ENCODE measurements around the gene MYOZ2. TPM values are rescaled to one million over a fixed set of nuclear protein-coding genes. Genes with fewer than 3 reads are reported as not detected.

The MYOZ2 gene
- total RNA-seq, 1 donor from 2014 or later, result 0.12 TPM

GRCh38 chr4:119232286-119232685 lies 96.7 kb downstream of the MYOZ2 start:
- no peak overlapping the region for H3K4me3 Mint-ChIP-seq

GRCh38 chr4:119233191-119233590 lies 97.6 kb downstream of the MYOZ2 start:
- no peak for TF ChIP-seq CTCF (conservative IDR thresholded peaks at IDR 0.05)
- Mint-ChIP-seq H3K27ac (no peak overlapping the region), H3K9me3 (no peaks in the 10 kb centered on the region), H3K4me3 (no peak overlapping the region), H3K36me3 (peaks cover 14% of the 10 kb centered on the region), H3K27me3 (no peaks in the 10 kb centered on the region), H3K4me1 (ENCODE audit: unreplicated experiment) (no peaks in the 10 kb centered on the region)
- DNase-seq (ENCODE audit: extremely low spot score, unreplicated experiment), result no peak

More at GRCh38 chr4:119232286-119232685, 96.7 kb downstream of the MYOZ2 start:
- Mint-ChIP-seq H3K36me3 (peaks cover 12% of the 10 kb centered on the region), H3K27ac (no peak overlapping the region), H3K27me3 (no peaks in the 10 kb centered on the region), H3K4me1 (ENCODE audit: unreplicated experiment) (no peaks in the 10 kb centered on the region), H3K9me3 (no peaks in the 10 kb centered on the region)
- DNase-seq (ENCODE audit: extremely low spot score, unreplicated experiment), result no peak
- TF ChIP-seq CTCF (conservative IDR thresholded peaks at IDR 0.05), result no peak

- Mint-ChIP-seq H3K27me3 (no peaks in the 10 kb centered on the region), H3K4me1 (ENCODE audit: unreplicated experiment) (no peaks in the 10 kb centered on the region), H3K36me3 (peaks cover 16% of the 10 kb centered on the region), H3K27ac (peak overlapping the region; percentile 10), H3K9me3 (no peaks in the 10 kb centered on the region), H3K4me3 (no peak overlapping the region)
- no peak for DNase-seq (ENCODE audit: extremely low spot score, unreplicated experiment)
- TF ChIP-seq CTCF (conservative IDR thresholded peaks at IDR 0.05), result no peak
These were observed 98.1 kb downstream of the MYOZ2 start for GRCh38 chr4:119233750-119234149.

GRCh38 chr4:119237201-119237600 lies 101.6 kb downstream of the MYOZ2 start:
- Mint-ChIP-seq H3K9me3 (no peaks in the 10 kb centered on the region), H3K4me3 (no peak overlapping the region), H3K27me3 (no peaks in the 10 kb centered on the region), H3K27ac (no peak overlapping the region), H3K36me3 (peaks cover 15% of the 10 kb centered on the region), H3K4me1 (ENCODE audit: unreplicated experiment) (no peaks in the 10 kb centered on the region)
- DNase-seq (ENCODE audit: extremely low spot score, unreplicated experiment), result no peak
- no peak for TF ChIP-seq CTCF (conservative IDR thresholded peaks at IDR 0.05)

Other genes starting within 250 kb of the MYOZ2 start
- gene SYNPO2, start 247.0 kb upstream of the MYOZ2 start, total RNA-seq (ENCODE audit: low replicate concordance), result 20.1 and 22.9 TPM in 2 replicates
- gene USP53, start 76.9 kb downstream of the MYOZ2 start, total RNA-seq (ENCODE audit: low replicate concordance), result 16.4 and 29.0 TPM in 2 replicates
- 4.1 and 12.4 TPM in 2 replicates for gene FABP2, start 186.3 kb downstream of the MYOZ2 start, total RNA-seq (ENCODE audit: low replicate concordance)

Measured in type B pancreatic cell (in vitro differentiated cells).